A673 (cell line): Measurements from ENCODE around the gene RSPRY1.

ENCODE experiments used
- EZH2 ChIP-seq: fragments of 200-600 bp; sonication (generic); IDR thresholded peaks from 2 replicates; pipeline ENCODE4 v1.6.1; 2017; ENCODE audit warnings: borderline replicate concordance, low read depth, mild to moderate bottlenecking, mixed read lengths, antibody characterized with exemption, low read length; ENCODE audit not compliant: poor library complexity, severe bottlenecking
- TF ChIP-seq, protein P1 (sequence below): fragments of 300-800, 200-600 bp; sonication (generic); conservative IDR thresholded peaks from 2 replicates; pipeline ENCODE4 v1.5.1; 2017; ENCODE audit warnings: low read depth, mild to moderate bottlenecking, antibody characterized with exemption, low read length, moderate library complexity, mixed read lengths

DNA sequence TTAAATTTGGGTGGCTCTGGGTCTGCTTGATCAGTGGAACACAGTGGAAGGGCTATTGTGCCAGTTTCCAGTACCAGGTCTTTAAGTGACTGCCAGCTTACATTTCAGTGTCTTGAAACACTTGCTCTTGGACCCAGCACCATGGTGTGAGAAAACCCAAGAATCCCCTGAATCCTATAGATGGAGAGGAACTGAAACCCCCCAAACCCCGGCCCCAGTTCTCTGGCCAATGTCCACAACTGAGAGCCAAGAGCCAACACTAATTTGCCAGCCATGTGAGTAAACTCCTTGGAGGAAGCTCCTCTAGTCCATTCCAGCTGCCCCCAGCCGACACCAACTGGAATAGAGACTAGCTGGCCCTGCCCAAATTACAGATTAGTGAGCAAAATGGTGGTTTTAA lies 56.5 kb downstream of the RSPRY1 start:
- TF ChIP-seq, protein P1, sequence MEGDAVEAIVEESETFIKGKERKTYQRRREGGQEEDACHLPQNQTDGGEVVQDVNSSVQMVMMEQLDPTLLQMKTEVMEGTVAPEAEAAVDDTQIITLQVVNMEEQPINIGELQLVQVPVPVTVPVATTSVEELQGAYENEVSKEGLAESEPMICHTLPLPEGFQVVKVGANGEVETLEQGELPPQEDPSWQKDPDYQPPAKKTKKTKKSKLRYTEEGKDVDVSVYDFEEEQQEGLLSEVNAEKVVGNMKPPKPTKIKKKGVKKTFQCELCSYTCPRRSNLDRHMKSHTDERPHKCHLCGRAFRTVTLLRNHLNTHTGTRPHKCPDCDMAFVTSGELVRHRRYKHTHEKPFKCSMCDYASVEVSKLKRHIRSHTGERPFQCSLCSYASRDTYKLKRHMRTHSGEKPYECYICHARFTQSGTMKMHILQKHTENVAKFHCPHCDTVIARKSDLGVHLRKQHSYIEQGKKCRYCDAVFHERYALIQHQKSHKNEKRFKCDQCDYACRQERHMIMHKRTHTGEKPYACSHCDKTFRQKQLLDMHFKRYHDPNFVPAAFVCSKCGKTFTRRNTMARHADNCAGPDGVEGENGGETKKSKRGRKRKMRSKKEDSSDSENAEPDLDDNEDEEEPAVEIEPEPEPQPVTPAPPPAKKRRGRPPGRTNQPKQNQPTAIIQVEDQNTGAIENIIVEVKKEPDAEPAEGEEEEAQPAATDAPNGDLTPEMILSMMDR: no peak
- TF ChIP-seq EZH2: no peak
